ENCODE results near the gene COX4I2.
"Not testable (repeated sequence)": the region's sequence is repeated elsewhere in the genome, so short reads cannot be mapped to it uniquely, and the experiment has no call there.

Gene COX4I2

DNA sequence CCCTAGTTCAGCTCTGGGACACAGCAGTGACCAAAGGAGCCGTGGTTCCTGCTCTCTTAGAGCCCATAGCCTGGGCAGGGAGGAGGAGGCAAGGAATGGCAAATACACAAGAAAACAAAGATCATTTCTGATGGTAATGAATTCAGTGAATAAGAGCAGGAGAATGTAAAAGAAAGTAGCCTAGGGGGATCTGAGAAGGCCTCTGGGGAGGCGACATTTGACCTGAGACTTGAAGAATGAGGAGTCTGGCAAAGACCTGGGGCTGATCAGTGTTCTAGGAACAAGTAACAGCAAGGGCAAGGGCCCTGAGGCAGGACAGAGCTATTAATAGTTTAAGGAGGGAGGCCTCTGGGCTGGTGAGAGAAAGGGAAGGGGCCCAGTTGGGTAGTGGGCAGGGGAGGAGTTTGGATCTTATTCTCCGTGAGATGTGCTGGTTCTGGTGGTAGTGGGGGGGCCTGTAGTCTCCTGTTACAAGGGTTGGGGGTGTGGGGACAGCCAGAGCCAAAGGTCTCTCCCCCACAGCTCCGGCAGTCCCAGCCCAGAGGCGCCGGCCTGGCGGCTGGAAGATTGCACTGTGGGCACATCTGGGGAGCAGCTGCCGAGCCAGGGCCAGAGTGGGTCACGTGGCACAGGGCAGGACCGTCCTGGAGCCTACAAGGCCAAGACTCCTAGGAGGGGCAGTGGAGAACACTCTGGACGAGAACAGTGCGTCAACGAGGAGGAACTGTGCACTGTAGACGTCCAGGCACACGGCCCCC lies 41.9 kb upstream of the COX4I2 start:
- no peaks in the 10 kb centered on the region for H3K9me2 ChIP-seq (replicated peaks; ENCODE audit: control insufficient read depth, low read length)
- H3K4me2 ChIP-seq (ENCODE audit: low read length) = no peak overlapping the region
- no peaks in the 10 kb centered on the region for H3K36me3 ChIP-seq (ENCODE audit: control insufficient read depth, low read length)
- no peak overlapping the region for H3K27ac ChIP-seq (ENCODE audit: low read depth, low read length)
- no peaks in the 10 kb centered on the region for H4K20me1 ChIP-seq (ENCODE audit: control insufficient read depth, insufficient read depth, low read depth, low read length)
- no peaks in the 10 kb centered on the region for H3F3A ChIP-seq (ENCODE audit: control insufficient read depth, insufficient read depth)
- no peaks in the 10 kb centered on the region for H3K4me1 ChIP-seq (ENCODE audit: control insufficient read depth, low read length)
- H3K27me3 ChIP-seq (ENCODE audit: control insufficient read depth, low read length) = no peaks in the 10 kb centered on the region
- no peaks in the 10 kb centered on the region for H3K79me2 ChIP-seq (ENCODE audit: control insufficient read depth, low read length)
- no peak overlapping the region for H3K4me3 ChIP-seq (ENCODE audit: low read length)
- TF ChIP-seq EZH2phosphoT487 (IDR thresholded peaks at IDR 0.05; ENCODE audit: borderline replicate concordance, low read length) = no peak
- TF ChIP-seq, protein P1, sequence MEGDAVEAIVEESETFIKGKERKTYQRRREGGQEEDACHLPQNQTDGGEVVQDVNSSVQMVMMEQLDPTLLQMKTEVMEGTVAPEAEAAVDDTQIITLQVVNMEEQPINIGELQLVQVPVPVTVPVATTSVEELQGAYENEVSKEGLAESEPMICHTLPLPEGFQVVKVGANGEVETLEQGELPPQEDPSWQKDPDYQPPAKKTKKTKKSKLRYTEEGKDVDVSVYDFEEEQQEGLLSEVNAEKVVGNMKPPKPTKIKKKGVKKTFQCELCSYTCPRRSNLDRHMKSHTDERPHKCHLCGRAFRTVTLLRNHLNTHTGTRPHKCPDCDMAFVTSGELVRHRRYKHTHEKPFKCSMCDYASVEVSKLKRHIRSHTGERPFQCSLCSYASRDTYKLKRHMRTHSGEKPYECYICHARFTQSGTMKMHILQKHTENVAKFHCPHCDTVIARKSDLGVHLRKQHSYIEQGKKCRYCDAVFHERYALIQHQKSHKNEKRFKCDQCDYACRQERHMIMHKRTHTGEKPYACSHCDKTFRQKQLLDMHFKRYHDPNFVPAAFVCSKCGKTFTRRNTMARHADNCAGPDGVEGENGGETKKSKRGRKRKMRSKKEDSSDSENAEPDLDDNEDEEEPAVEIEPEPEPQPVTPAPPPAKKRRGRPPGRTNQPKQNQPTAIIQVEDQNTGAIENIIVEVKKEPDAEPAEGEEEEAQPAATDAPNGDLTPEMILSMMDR (IDR thresholded peaks at IDR 0.05; ENCODE audit: low read depth, low read length, poor library complexity, severe bottlenecking) = no peak
- no peaks in the 10 kb centered on the region for H3K9me3 ChIP-seq (ENCODE audit: control insufficient read depth, insufficient read depth, low read length)

DNA sequence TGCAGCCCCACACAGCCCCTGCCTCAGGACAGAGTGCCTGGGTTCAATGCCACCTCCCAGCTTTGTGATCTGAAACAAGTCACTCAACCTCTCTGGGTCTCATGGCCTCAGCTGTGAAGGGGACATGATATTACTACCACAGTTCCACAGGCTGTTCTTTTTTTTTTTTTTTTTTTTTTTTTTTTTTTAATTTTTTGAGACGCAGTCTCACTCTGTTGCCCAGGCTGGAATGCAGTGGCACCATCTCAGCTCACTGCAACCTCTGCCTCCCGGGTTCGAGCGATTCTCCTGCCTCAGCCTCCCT lies 41.3 kb upstream of the COX4I2 start:
- H3K27ac ChIP-seq (ENCODE audit: low read depth, low read length); H3K4me2 ChIP-seq (ENCODE audit: low read length); H3K4me3 ChIP-seq (ENCODE audit: low read length): not testable (repeated sequence)

DNA sequence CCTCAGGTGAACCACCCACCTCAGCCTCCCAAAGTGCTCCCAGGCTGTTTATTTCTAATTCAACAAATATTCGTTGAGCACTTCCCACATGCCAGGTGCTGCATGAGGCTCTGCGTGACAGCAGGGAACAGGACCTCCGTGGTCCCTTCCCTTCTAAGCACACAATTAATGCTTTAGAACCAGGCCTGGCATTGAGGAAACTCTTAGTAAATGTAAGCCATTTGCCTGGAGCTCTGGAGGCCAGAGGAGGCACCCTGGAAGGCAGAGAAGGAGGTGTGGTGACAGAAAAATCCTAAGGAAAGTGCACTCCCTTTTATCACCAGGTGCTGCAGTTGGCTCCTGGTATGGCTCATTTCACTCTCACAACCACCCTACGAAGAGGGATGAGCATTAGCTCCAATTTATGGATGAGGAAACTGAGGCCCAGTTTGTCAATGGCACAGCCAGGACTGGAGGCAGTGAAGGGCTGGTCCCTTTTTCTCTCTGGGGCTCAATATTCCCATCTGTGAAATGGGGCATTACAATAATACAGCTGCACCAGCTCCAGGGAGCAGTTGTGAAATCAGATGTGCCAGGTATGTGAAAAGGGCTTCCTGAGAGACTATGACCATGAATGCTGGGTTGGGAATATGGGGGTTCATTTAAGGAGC lies 40.8 kb upstream of the COX4I2 start:
- Histone ChIP-seq H3K9me3 (ENCODE audit: control insufficient read depth, insufficient read depth, low read length) (no peaks in the 10 kb centered on the region), H3K4me1 (ENCODE audit: control insufficient read depth, low read length) (no peaks in the 10 kb centered on the region), H3K27me3 (ENCODE audit: control insufficient read depth, low read length) (no peaks in the 10 kb centered on the region), H3K9me2 (replicated peaks; ENCODE audit: control insufficient read depth, low read length) (no peaks in the 10 kb centered on the region), H3F3A (ENCODE audit: control insufficient read depth, insufficient read depth) (no peaks in the 10 kb centered on the region), H3K4me2 (ENCODE audit: low read length) (no peak overlapping the region), H3K79me2 (ENCODE audit: control insufficient read depth, low read length) (no peaks in the 10 kb centered on the region), H3K4me3 (ENCODE audit: low read length) (no peak overlapping the region), H3K36me3 (ENCODE audit: control insufficient read depth, low read length) (no peaks in the 10 kb centered on the region), H4K20me1 (ENCODE audit: control insufficient read depth, insufficient read depth, low read depth, low read length) (no peaks in the 10 kb centered on the region), H3K27ac (ENCODE audit: low read depth, low read length) (no peak overlapping the region)
- TF ChIP-seq, protein P1 (IDR thresholded peaks at IDR 0.05; ENCODE audit: low read depth, low read length, poor library complexity, severe bottlenecking) = no peak

More for the DNA sequence above, 41.3 kb upstream of the COX4I2 start:
- H3K9me2 ChIP-seq (replicated peaks; ENCODE audit: control insufficient read depth, low read length); H3K9me3 ChIP-seq (ENCODE audit: control insufficient read depth, insufficient read depth, low read length); H3K79me2 ChIP-seq (ENCODE audit: control insufficient read depth, low read length); H3K36me3 ChIP-seq (ENCODE audit: control insufficient read depth, low read length); H3K4me1 ChIP-seq (ENCODE audit: control insufficient read depth, low read length); H4K20me1 ChIP-seq (ENCODE audit: control insufficient read depth, insufficient read depth, low read depth, low read length); H3K27me3 ChIP-seq (ENCODE audit: control insufficient read depth, low read length); H3F3A ChIP-seq (ENCODE audit: control insufficient read depth, insufficient read depth): not testable (repeated sequence)

DNA sequence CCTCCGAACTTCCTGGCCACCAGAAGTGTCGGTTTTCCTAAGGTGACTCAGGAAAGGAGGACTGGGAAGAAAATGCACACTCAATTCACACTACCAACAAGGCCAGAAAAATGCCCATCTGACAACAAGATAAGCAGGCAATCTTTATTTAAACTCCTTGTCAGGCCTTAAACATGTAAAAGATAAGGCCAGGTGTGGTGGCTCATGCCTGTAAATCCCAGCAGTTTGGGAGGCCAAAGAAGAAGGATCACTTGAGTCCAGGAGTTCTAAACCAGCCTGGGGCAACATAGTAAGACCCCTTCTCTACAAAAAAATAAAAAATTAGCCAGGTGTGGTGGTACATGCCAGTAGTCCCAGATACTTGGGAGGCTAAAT lies 40.2 kb upstream of the COX4I2 start:
- H3K9me2 ChIP-seq (replicated peaks; ENCODE audit: control insufficient read depth, low read length) = no peaks in the 10 kb centered on the region
- no peaks in the 10 kb centered on the region for H3K9me3 ChIP-seq (ENCODE audit: control insufficient read depth, insufficient read depth, low read length)
- no peaks in the 10 kb centered on the region for H3K36me3 ChIP-seq (ENCODE audit: control insufficient read depth, low read length)
- no peak overlapping the region for H3K27ac ChIP-seq (ENCODE audit: low read depth, low read length)
- H3K27me3 ChIP-seq (ENCODE audit: control insufficient read depth, low read length) = peaks cover 3% of the 10 kb centered on the region
- H3K4me1 ChIP-seq (ENCODE audit: control insufficient read depth, low read length) = peaks cover 2% of the 10 kb centered on the region
- no peak overlapping the region for H3K4me2 ChIP-seq (ENCODE audit: low read length)
- H3K79me2 ChIP-seq (ENCODE audit: control insufficient read depth, low read length) = no peaks in the 10 kb centered on the region
- no peak for TF ChIP-seq EZH2phosphoT487 (IDR thresholded peaks at IDR 0.05; ENCODE audit: borderline replicate concordance, low read length)
- TF ChIP-seq, protein P1 (IDR thresholded peaks at IDR 0.05; ENCODE audit: low read depth, low read length, poor library complexity, severe bottlenecking) = no peak
- H4K20me1 ChIP-seq (ENCODE audit: control insufficient read depth, insufficient read depth, low read depth, low read length) = no peaks in the 10 kb centered on the region
- no peaks in the 10 kb centered on the region for H3F3A ChIP-seq (ENCODE audit: control insufficient read depth, insufficient read depth)
- no peak overlapping the region for H3K4me3 ChIP-seq (ENCODE audit: low read length)
